Measurements from ENCODE around the gene YAE1.

GRCh38 chr7:39516498-39516897 lies 49.7 kb upstream of the YAE1 start:
- TF ChIP-seq CTCF (IDR thresholded peaks at IDR 0.05; ENCODE audit: poor library complexity): no peak
- TF ChIP-seq EZH2 (IDR thresholded peaks at IDR 0.05; ENCODE audit: borderline replicate concordance): no peak
